Stimulated activated effector memory CD8-positive, alpha-beta T cell treated with anti-CD3 and anti-CD28 coated beads, Interleukin-12 subunit alpha, Interleukin-12 subunit beta, amount 100 ng/mL, for 72 hours (primary cell): ENCODE results near the gene SHISA9.

Experiments used
- ATAC-seq: fragments of 150-1000 bp; cut with Tn5 transposase; 2 replicates; pipeline ENCODE4 v1.10.0; 2021
- DNase-seq, 2 donors: peaks; one replicate each; pipeline ENCODE4 v3.0.0; 2021 to 2022; ENCODE audit warnings: low spot score in 2 of 2
- H3K27ac Mint-ChIP-seq: one replicate; pipeline ENCODE4 v1.8.0; 2022; ENCODE audit warnings: mild to moderate bottlenecking, mixed read lengths
- H3K36me3 Mint-ChIP-seq: one replicate; pipeline ENCODE4 v1.8.0; 2022; ENCODE audit warnings: mild to moderate bottlenecking, mixed read lengths
- H3K4me1 Mint-ChIP-seq: one replicate; pipeline ENCODE4 v1.8.0; 2022; ENCODE audit warnings: mixed read lengths
- H3K4me3 Mint-ChIP-seq: one replicate; pipeline ENCODE4 v1.8.0; 2022; ENCODE audit warnings: mild to moderate bottlenecking, mixed read lengths
- H3K9me3 Mint-ChIP-seq: one replicate; pipeline ENCODE4 v1.8.0; 2022; ENCODE audit warnings: mixed read lengths

Gene SHISA9

GRCh38 chr16:13012601-13013000 lies 111.2 kb downstream of the SHISA9 start:
- Mint-ChIP-seq H3K9me3 (peaks cover 9% of the 10 kb centered on the region), H3K27ac (no peak overlapping the region), H3K36me3 (no peaks in the 10 kb centered on the region), H3K4me1 (no peaks in the 10 kb centered on the region), H3K4me3 (no peak overlapping the region)
- DNase-seq (no peak), ATAC-seq (no peak)

GRCh38 chr16:13013043-13013442 lies 111.6 kb downstream of the SHISA9 start:
- Mint-ChIP-seq H3K4me3 (no peak overlapping the region), H3K4me1 (no peaks in the 10 kb centered on the region), H3K27ac (no peak overlapping the region), H3K36me3 (no peaks in the 10 kb centered on the region), H3K9me3 (peaks cover 8% of the 10 kb centered on the region)
- ATAC-seq (no peak), DNase-seq (no peak)

- no peak overlapping the region for H3K4me3 Mint-ChIP-seq
- H3K9me3 Mint-ChIP-seq: peaks cover 7% of the 10 kb centered on the region
- H3K36me3 Mint-ChIP-seq: no peaks in the 10 kb centered on the region
- no peaks in the 10 kb centered on the region for H3K4me1 Mint-ChIP-seq
- no peak overlapping the region for H3K27ac Mint-ChIP-seq
- ATAC-seq: no peak
- DNase-seq: no peak
These were observed 113.1 kb downstream of the SHISA9 start for GRCh38 chr16:13014476-13014875.

DNA sequence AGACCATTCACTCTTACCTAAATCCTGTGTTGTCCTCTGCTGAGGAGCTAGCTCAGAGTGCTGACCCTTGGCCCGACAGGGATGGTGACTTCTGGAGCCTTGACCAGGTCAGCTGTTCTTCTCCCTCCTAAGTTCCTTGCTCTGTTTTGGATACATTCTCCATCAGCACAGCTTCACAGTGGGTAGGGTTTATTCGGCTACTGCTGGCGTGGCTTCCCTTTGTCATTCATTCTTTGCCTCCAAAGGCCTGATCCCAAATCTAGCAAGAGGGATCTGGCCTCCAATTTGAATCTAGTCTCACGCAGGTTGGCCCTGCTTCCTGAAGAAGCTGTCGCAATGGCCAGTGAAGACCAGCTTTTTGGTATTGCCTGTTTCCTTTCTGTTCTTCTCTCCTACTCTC lies 116.6 kb downstream of the SHISA9 start:
- no peak overlapping the region for H3K27ac Mint-ChIP-seq
- DNase-seq (no peak), ATAC-seq (no peak)
- peaks cover 12% of the 10 kb centered on the region for H3K9me3 Mint-ChIP-seq
- H3K36me3 Mint-ChIP-seq: no peaks in the 10 kb centered on the region
- no peak overlapping the region for H3K4me3 Mint-ChIP-seq
- no peaks in the 10 kb centered on the region for H3K4me1 Mint-ChIP-seq

GRCh38 chr16:13021996-13022395 lies 120.6 kb downstream of the SHISA9 start:
- DNase-seq (no peak), ATAC-seq (no peak)
- Mint-ChIP-seq H3K9me3 (peaks cover 11% of the 10 kb centered on the region), H3K4me1 (no peaks in the 10 kb centered on the region), H3K4me3 (no peak overlapping the region), H3K36me3 (no peaks in the 10 kb centered on the region), H3K27ac (no peak overlapping the region)

GRCh38 chr16:13029786-13030185 lies 128.4 kb downstream of the SHISA9 start:
- H3K9me3 Mint-ChIP-seq: peaks cover 10% of the 10 kb centered on the region

GRCh38 chr16:13030769-13031168 lies 129.4 kb downstream of the SHISA9 start:
- no peak for DNase-seq
- Mint-ChIP-seq H3K9me3 (peaks cover 10% of the 10 kb centered on the region), H3K27ac (no peak overlapping the region), H3K4me1 (no peaks in the 10 kb centered on the region), H3K36me3 (no peaks in the 10 kb centered on the region), H3K4me3 (no peak overlapping the region)
- no peak for ATAC-seq

More at GRCh38 chr16:13029786-13030185, 128.4 kb downstream of the SHISA9 start:
- ATAC-seq (no peak), DNase-seq (no peak)
- Mint-ChIP-seq H3K36me3 (no peaks in the 10 kb centered on the region), H3K4me3 (no peak overlapping the region), H3K4me1 (no peaks in the 10 kb centered on the region), H3K27ac (no peak overlapping the region)

GRCh38 chr16:13032911-13033310 lies 131.5 kb downstream of the SHISA9 start:
- ATAC-seq (no peak), DNase-seq (no peak)
- Mint-ChIP-seq H3K9me3 (peaks cover 14% of the 10 kb centered on the region), H3K4me3 (no peak overlapping the region), H3K36me3 (no peaks in the 10 kb centered on the region), H3K27ac (no peak overlapping the region), H3K4me1 (no peaks in the 10 kb centered on the region)

DNA sequence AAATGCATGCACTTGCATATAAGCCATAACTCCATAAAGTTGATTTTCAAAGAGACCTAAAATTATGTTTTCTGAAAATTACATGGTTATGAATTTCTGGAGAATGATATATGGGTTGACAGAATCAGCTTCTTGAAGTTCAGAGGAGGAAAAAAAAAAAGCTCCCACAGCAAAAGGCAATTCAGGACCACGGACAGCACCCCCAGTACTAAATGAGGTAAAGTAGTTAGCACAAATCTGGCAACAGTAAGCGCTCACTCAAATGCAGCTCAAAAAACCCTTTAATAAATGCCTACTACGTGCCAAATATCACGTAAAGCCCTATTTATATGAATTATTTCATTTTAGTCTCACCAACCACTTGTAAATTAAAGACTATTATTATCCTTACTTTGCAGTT lies 135.2 kb downstream of the SHISA9 start:
- no peak overlapping the region for H3K27ac Mint-ChIP-seq
- ATAC-seq: no peak
- peaks cover 21% of the 10 kb centered on the region for H3K9me3 Mint-ChIP-seq
- DNase-seq: no peak
- no peaks in the 10 kb centered on the region for H3K4me1 Mint-ChIP-seq
- no peak overlapping the region for H3K4me3 Mint-ChIP-seq
- no peaks in the 10 kb centered on the region for H3K36me3 Mint-ChIP-seq

DNA sequence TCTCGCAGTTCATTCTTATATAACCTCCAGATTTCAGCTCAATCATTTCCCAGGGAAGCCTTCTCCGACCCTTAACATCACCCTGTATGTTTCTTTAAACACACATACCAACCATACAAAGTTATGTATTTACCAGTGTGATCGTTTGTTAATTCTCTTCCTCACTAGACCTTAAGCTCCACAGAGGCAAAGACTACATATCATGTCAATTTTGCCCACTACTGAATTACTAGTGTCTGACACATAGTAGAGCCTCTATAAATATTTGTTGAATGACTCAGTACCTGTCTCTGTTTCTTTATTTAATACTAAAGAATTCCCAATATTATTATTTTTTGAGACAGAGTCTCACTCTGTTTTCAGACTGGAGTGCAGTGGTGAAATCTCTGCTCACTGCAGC lies 137.2 kb downstream of the SHISA9 start:
- Mint-ChIP-seq H3K4me1 (no peaks in the 10 kb centered on the region), H3K4me3 (no peak overlapping the region), H3K27ac (no peak overlapping the region), H3K9me3 (peaks cover 21% of the 10 kb centered on the region), H3K36me3 (no peaks in the 10 kb centered on the region)
- DNase-seq (no peak), ATAC-seq (no peak)

GRCh38 chr16:13039526-13039925 lies 138.1 kb downstream of the SHISA9 start:
- H3K4me3 Mint-ChIP-seq: no peak overlapping the region
- no peak overlapping the region for H3K27ac Mint-ChIP-seq
- H3K9me3 Mint-ChIP-seq: peaks cover 21% of the 10 kb centered on the region
- H3K4me1 Mint-ChIP-seq: no peaks in the 10 kb centered on the region
- ATAC-seq (no peak), DNase-seq (no peak)
- no peaks in the 10 kb centered on the region for H3K36me3 Mint-ChIP-seq

GRCh38 chr16:13041180-13041579 lies 139.8 kb downstream of the SHISA9 start:
- DNase-seq: no peak
- Mint-ChIP-seq H3K36me3 (no peaks in the 10 kb centered on the region), H3K9me3 (peaks cover 19% of the 10 kb centered on the region), H3K27ac (no peak overlapping the region), H3K4me3 (no peak overlapping the region), H3K4me1 (no peaks in the 10 kb centered on the region)
- ATAC-seq: no peak

DNA sequence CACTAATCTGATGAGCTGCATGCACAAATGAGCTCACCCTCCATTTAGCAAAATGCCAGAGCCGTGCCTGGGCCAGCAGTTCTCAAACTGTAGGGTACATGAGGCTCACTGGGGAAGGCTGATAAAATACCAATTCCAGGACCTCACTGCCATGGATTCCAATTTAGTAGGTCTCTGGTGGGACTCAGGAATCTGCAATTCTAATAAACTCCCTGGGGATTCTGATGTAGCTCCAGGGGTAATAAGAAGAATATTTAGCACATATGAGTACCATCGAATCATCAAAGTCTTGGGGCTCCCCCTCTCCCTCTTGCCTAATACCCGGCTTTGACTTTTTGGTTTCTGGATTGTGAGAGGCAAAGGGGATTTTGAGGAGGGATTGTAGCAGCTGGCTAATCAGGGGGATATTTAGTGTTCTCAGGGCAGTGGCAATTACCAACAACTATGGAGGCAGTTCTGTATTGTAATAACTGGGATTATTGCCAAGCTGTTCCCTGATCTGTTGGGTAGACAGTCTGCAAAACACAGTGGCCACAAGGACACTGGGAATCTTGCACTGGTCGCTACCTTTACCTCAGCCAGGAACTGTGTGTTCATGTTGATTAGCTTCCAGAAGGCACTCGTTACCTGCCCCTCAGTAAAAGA lies 140.4 kb downstream of the SHISA9 start:
- no peak overlapping the region for H3K27ac Mint-ChIP-seq
- ATAC-seq: no peak
- H3K4me3 Mint-ChIP-seq: no peak overlapping the region
- H3K4me1 Mint-ChIP-seq: no peaks in the 10 kb centered on the region
- no peak for DNase-seq
- H3K9me3 Mint-ChIP-seq: peaks cover 18% of the 10 kb centered on the region
- H3K36me3 Mint-ChIP-seq: no peaks in the 10 kb centered on the region

DNA sequence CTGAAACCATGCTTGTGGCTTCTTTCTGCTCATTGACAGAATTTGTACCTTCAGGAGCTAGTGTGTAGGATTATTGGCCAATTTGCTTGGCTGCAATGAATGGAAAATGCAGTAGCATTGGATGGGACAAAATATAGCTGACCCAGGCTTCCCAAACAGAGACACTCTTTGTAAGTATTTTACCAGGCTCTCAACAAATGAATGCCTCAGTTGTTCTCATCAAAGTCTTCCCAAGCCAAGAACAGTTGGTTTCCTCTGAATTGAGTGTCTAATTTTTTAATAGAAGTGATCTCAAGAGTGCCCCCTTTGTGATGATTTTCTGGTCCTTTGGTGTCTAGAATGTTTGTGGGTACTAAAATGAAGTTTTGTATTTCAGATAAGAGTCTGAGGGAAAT lies 140.9 kb downstream of the SHISA9 start:
- Mint-ChIP-seq H3K27ac (no peak overlapping the region), H3K9me3 (peaks cover 16% of the 10 kb centered on the region), H3K36me3 (no peaks in the 10 kb centered on the region), H3K4me3 (no peak overlapping the region), H3K4me1 (no peaks in the 10 kb centered on the region)
- DNase-seq (no peak), ATAC-seq (no peak)

- H3K4me3 Mint-ChIP-seq: no peak overlapping the region
- H3K9me3 Mint-ChIP-seq: peaks cover 2% of the 10 kb centered on the region
- no peak for DNase-seq
- no peaks in the 10 kb centered on the region for H3K36me3 Mint-ChIP-seq
- H3K4me1 Mint-ChIP-seq: no peaks in the 10 kb centered on the region
- no peak overlapping the region for H3K27ac Mint-ChIP-seq
- no peak for ATAC-seq
These were observed 144.8 kb downstream of the SHISA9 start for GRCh38 chr16:13046061-13046821.

DNA sequence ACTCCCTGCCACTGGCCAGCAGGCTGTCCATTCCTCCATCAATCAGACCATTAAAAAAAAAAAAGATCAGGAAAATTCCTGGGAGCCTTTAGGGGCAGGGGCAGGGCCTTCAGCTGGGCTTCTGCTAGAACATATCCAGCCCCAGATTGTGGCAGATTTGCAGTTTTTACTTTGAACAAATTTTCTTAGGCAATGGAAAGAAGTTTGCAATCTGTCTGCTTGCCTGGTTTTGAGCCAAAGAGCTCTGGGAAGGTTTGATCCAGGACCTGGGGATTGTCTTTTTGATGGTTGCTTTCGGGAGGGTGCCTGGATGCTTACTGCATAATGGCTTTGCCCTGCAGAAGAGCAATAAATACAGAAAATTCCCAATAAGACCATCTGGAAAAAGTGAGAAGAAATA lies 145.9 kb downstream of the SHISA9 start:
- DNase-seq (no peak), ATAC-seq (no peak)
- no peak overlapping the region for H3K27ac Mint-ChIP-seq
- H3K36me3 Mint-ChIP-seq: no peaks in the 10 kb centered on the region
- H3K4me3 Mint-ChIP-seq: no peak overlapping the region
- H3K4me1 Mint-ChIP-seq: no peaks in the 10 kb centered on the region
- H3K9me3 Mint-ChIP-seq: peaks cover 2% of the 10 kb centered on the region
